Measurements from ENCODE around the gene IP6K2. TPM values are rescaled to one million over a fixed set of nuclear protein-coding genes. Genes with fewer than 3 reads are reported as not detected.

The IP6K2 gene
- total and polyA plus RNA-seq, 10 of the 15 experiments (the other 5 are each of a cell fraction or from before 2014, with no cell fraction given): 25.8 to 95.9 (median 69.0) TPM

- no peak for TF ChIP-seq USF1 (IDR thresholded peaks at IDR 0.05; ENCODE audit: borderline replicate concordance, extremely low read length, insufficient read depth, low read depth, low read length)
Measured at GRCh38 chr3:48747706-48748105, 30.7 kb upstream of the IP6K2 start (continued).

GRCh38 chr3:48747015-48747615 is 30.1 kb upstream of the IP6K2 start:
- SMC1A ChIA-PET (ENCODE audit: uncharacterized antibody, unreplicated experiment): interaction anchor here (0.6 kb wide), 1 partner anchor 182 kb away, joined by 3 read pairs; no protein-coding TSS in a partner anchor

More at GRCh38 chr3:48747015-48747615, 30.1 kb upstream of the IP6K2 start:
- Histone ChIP-seq H3K4me2 (ENCODE audit: control insufficient read depth, insufficient read depth) (no peak overlapping the region), H3K9me3 (replicated peaks; ENCODE audit: control insufficient read depth, insufficient read depth, low read length) (no peaks in the 10 kb centered on the region), H3K36me3 (ENCODE audit: control insufficient read depth in 2 of 2, insufficient read depth in 2 of 2, low read length in 1 of 2) (peaks cover 4 to 9% of the 10 kb centered on the region in 2 experiments), H3K9ac (ENCODE audit: control insufficient read depth, insufficient read depth, low read length) (no peak overlapping the region), H3K4me3 (no peak overlapping the region), H2AFZ (ENCODE audit: control insufficient read depth, low read depth, low read length) (no peak overlapping the region), H3K27me3 (replicated peaks in 1 of 2; ENCODE audit: control insufficient read depth in 2 of 2, insufficient read depth in 2 of 2, low read length in 1 of 2) (no peaks in the 10 kb centered on the region), H4K20me1 (ENCODE audit: control insufficient read depth, insufficient read depth) (no peaks in the 10 kb centered on the region), H3K4me1 (ENCODE audit: control insufficient read depth, insufficient read depth, low read length) (no peaks in the 10 kb centered on the region), H3K79me2 (ENCODE audit: control insufficient read depth, insufficient read depth, low read length) (no peaks in the 10 kb centered on the region), H3K27ac (ENCODE audit: control insufficient read depth, insufficient read depth) (no peak overlapping the region)
- no peak for TF ChIP-seq ASH2L (IDR thresholded peaks at IDR 0.05; ENCODE audit: borderline replicate concordance, low read depth)
- TF ChIP-seq CBX3 (IDR thresholded peaks at IDR 0.05; ENCODE audit: borderline replicate concordance, low read depth): no peak
- no peak for TF ChIP-seq ZSCAN29 (IDR thresholded peaks at IDR 0.05)
- TF ChIP-seq POU2F2 (IDR thresholded peaks at IDR 0.05; ENCODE audit: borderline replicate concordance, low read depth, low read length): no peak
- no peak for TF ChIP-seq ZBTB11 (CRISPR knock-in tag; IDR thresholded peaks at IDR 0.05)
- TF ChIP-seq ZNF274 (IDR thresholded peaks at IDR 0.05; ENCODE audit: insufficient read depth, insufficient read length): no peak
- TF ChIP-seq MEF2A (IDR thresholded peaks at IDR 0.05; ENCODE audit: insufficient read depth, low read depth, low read length): no peak
- TF ChIP-seq NFYB (IDR thresholded peaks at IDR 0.05; ENCODE audit: insufficient read depth, low read depth, low read length): no peak
- TF ChIP-seq SMAD5 (IDR thresholded peaks at IDR 0.05; ENCODE audit: low read depth): no peak
- TF ChIP-seq MAX (IDR thresholded peaks at IDR 0.05; ENCODE audit: low read depth, low read length): no peak
- no peak for TF ChIP-seq SRF (IDR thresholded peaks at IDR 0.05; ENCODE audit: low read depth in 2 of 2, low read length in 2 of 2)
- no peak for TF ChIP-seq CBFB (IDR thresholded peaks at IDR 0.05; ENCODE audit: low read depth)
- DNase-seq (ENCODE audit: low read depth, low spot score) (no peak), ATAC-seq (no peak), FAIRE-seq (no peak)
- WGBS (ENCODE audit: insufficient coverage, insufficient replicate concordance, low lambda C conversion rate, missing lambda C conversion rate): 96% methylated on average over 4 of the region's 4 CpGs
- CTCF ChIA-PET: interaction anchor here (1.0 to 1.1 kb wide), 2 partner anchors 9 to 27 kb away, joined by 3 read pairs; no protein-coding TSS in a partner anchor
- in situ Hi-C loops (cut with MboI): no loop called here
- no TSS peak for BruUV-seq (replicated peaks)
- RAD21 ChIA-PET (ENCODE audit: unreplicated experiment): no interaction called here
- intact Hi-C loops (cut with micrococcal nuclease; ENCODE audit: unreplicated experiment): no loop called here
- POLR2A ChIA-PET: no interaction called here

All from GM12878 (cell line).